K562 (cell line): ENCODE results near the gene BIRC5. TPM values are rescaled to one million over a fixed set of nuclear protein-coding genes. Genes with fewer than 3 reads are reported as not detected.

Experiments
- CHD1 ChIP-seq: fragments of 200-600 bp; sonication (generic); IDR thresholded peaks from one replicate; pipeline ENCODE4 v1.6.1; 2012; ENCODE audit warnings: mild to moderate bottlenecking, moderate library complexity, low read length, inconsistent platforms
- CHD2 ChIP-seq: IDR thresholded peaks from 2 replicates; pipeline ENCODE4 v1.6.1; 2011; ENCODE audit warnings: low read depth, low read length
- DDX20 ChIP-seq: fragments of 450-650 bp; IDR thresholded peaks from 2 replicates; pipeline ENCODE4 v1.6.1; 2016; ENCODE audit warnings: missing genetic modification characterization, low read depth, mild to moderate bottlenecking, missing compliant biosample characterization, moderate library complexity
- DIDO1 ChIP-seq: fragments of 450-650 bp; IDR thresholded peaks from 2 replicates; pipeline ENCODE4 v1.6.1; 2016; ENCODE audit warnings: low read depth, missing biosample characterization, missing genetic modification characterization
- DMBX1 ChIP-seq: fragments of 250-450 bp; sonication (Bioruptor Pico); IDR thresholded peaks from 2 replicates; pipeline ENCODE4 v1.8.0; 2022; ENCODE audit warnings: inconsistent platforms, mild to moderate bottlenecking, moderate library complexity, borderline replicate concordance
- ETS2 ChIP-seq: IDR thresholded peaks from 2 replicates; pipeline ENCODE4 v1.6.1; 2016; ENCODE audit warnings: borderline replicate concordance, missing genetic modification characterization, mild to moderate bottlenecking, moderate library complexity, missing compliant biosample characterization; ENCODE audit not compliant: poor library complexity, severe bottlenecking
- FOSL1 ChIP-seq: fragments of 200-800 bp; sonication (Bioruptor generic); conservative IDR thresholded peaks from 2 replicates; pipeline ENCODE4 v1.6.1; 2016; ENCODE audit warnings: missing genetic modification characterization, missing compliant biosample characterization
- HDAC8 ChIP-seq: fragments of 450-650 bp; IDR thresholded peaks from 2 replicates; pipeline ENCODE4 v1.6.1; 2016; ENCODE audit warnings: mild to moderate bottlenecking, missing genetic modification characterization, moderate library complexity, missing compliant biosample characterization
- HIVEP1 ChIP-seq: fragments of 250-450 bp; sonication (Bioruptor Pico); IDR thresholded peaks from 2 replicates; pipeline ENCODE4 v1.4.0; 2020; ENCODE audit warnings: mild to moderate bottlenecking
- HNRNPUL1 ChIP-seq: fragments of 200-400 bp; formaldehyde crosslinking; IDR thresholded peaks from 2 replicates; pipeline ENCODE4 v1.6.1; 2017; ENCODE audit warnings: low read length
- KDM4B ChIP-seq, 2 experiments: fragments of 450-650 bp in 1 of 2; sonication (generic) in 1 of 2; IDR thresholded peaks; 2 replicates each; pipeline ENCODE4 v1.6.1; 2016 to 2017; ENCODE audit warnings: borderline replicate concordance in 2 of 2, antibody characterized with exemption in 1 of 2, low read depth in 1 of 2, mild to moderate bottlenecking in 1 of 2
- KHSRP ChIP-seq: fragments of 450-650 bp; IDR thresholded peaks from 2 replicates; pipeline ENCODE4 v1.6.1; 2017
- NCOA6 ChIP-seq: fragments of 450-650 bp; IDR thresholded peaks from 2 replicates; pipeline ENCODE4 v1.6.1; 2017; ENCODE audit warnings: mild to moderate bottlenecking
- NR3C1 ChIP-seq: sonication (generic); formaldehyde crosslinking; IDR thresholded peaks from 2 replicates; pipeline ENCODE4 v1.8.1; 2022; ENCODE audit warnings: missing genetic modification reagents
- POU5F1 ChIP-seq: fragments of 150-350 bp; IDR thresholded peaks from 2 replicates; pipeline ENCODE4 v1.6.1; 2014; ENCODE audit warnings: borderline replicate concordance, low read length, low read depth, mild to moderate bottlenecking; ENCODE audit not compliant: partially characterized antibody
- PURB ChIP-seq: sonication (generic); formaldehyde crosslinking; IDR thresholded peaks from 2 replicates; pipeline ENCODE4 v1.9.0; 2021; ENCODE audit warnings: low read depth, mild to moderate bottlenecking, missing genetic modification reagents
- RNF2 ChIP-seq: sonication (generic); IDR thresholded peaks from 2 replicates; pipeline ENCODE4 v1.6.1; 2016
- ZNF124 ChIP-seq: sonication (generic); formaldehyde crosslinking; IDR thresholded peaks from 2 replicates; pipeline ENCODE4 v1.8.1; 2022; ENCODE audit warnings: missing genetic modification reagents
- ZNF263 ChIP-seq: sonication (generic); formaldehyde crosslinking; IDR thresholded peaks from 2 replicates; pipeline ENCODE4 v1.8.0; 2022; ENCODE audit warnings: mild to moderate bottlenecking, missing genetic modification reagents, borderline replicate concordance
- ZZZ3 ChIP-seq: fragments of 450-650 bp; IDR thresholded peaks from 2 replicates; pipeline ENCODE4 v1.6.1; 2016; ENCODE audit warnings: antibody characterized with exemption, mild to moderate bottlenecking, moderate library complexity
- polyA plus RNA-seq, 8 experiments: library from polyadenylated mRNA; depleted of rRNA in 4 of 8; stranded (reverse) in 5 of 8; unstranded in 3 of 8; fragments of >200 nt; fragmentation: Nextera tagmentation in 2 of 8; fragmentation: Illumina TruSeq in 1 of 8; extraction: Ambion mirVana in 2 of 8; extraction: Trizol in 1 of 8; gene quantifications; 2 replicates each; pipeline versions ENCODE4 v1.2.1 to v1.2.3, GENCODE V29; 2011 to 2014; ENCODE audit warnings: inconsistent platforms in 1 of 8, missing spikeins in 1 of 8
- total RNA-seq, 7 experiments: library from RNA; depleted of rRNA in 6 of 7; stranded (reverse); fragments of >200 nt in 6 of 7; fragmentation: Illumina TruSeq in 2 of 7; extraction: Trizol in 2 of 7; gene quantifications; 2 replicates each; pipeline versions ENCODE4 v1.2.1 to v1.2.3, GENCODE V29; 2011 to 2021; ENCODE audit warnings: low replicate concordance in 1 of 7
- TF ChIP-seq, protein P1 (sequence below), 2 experiments: fragments of 200-800 bp in 1 of 2; sonication (Bioruptor generic) in 1 of 2; sonication (generic) in 1 of 2; formaldehyde crosslinking in 1 of 2; IDR thresholded peaks in 1 of 2; conservative IDR thresholded peaks in 1 of 2; 2 replicates each; pipeline versions ENCODE4 v1.5.0 to v1.6.1; 2016 to 2020; ENCODE audit warnings: missing compliant biosample characterization in 1 of 2, missing genetic modification characterization in 1 of 2, missing genetic modification reagents in 1 of 2
- TF ChIP-seq, protein P2 (sequence below), 2 experiments: fragments of 450-650 bp in 1 of 2; IDR thresholded peaks; 2 replicates each; pipeline ENCODE4 v1.6.1; 2011 to 2017; ENCODE audit warnings: low read depth in 2 of 2, antibody characterized with exemption in 1 of 2, borderline replicate concordance in 1 of 2, low read length in 1 of 2, mild to moderate bottlenecking in 1 of 2, mixed read lengths in 1 of 2; ENCODE audit not compliant: control insufficient read depth in 1 of 2
- TF ChIP-seq, protein P3 (sequence below): sonication (generic); IDR thresholded peaks from 2 replicates; pipeline ENCODE4 v1.6.1; 2016

Gene BIRC5
- total and polyA plus RNA-seq, 9 of the 15 experiments (the other 6 are each of a cell fraction or from before 2014, with no cell fraction given): 64.4 to 140 (median 101) TPM

DNA sequence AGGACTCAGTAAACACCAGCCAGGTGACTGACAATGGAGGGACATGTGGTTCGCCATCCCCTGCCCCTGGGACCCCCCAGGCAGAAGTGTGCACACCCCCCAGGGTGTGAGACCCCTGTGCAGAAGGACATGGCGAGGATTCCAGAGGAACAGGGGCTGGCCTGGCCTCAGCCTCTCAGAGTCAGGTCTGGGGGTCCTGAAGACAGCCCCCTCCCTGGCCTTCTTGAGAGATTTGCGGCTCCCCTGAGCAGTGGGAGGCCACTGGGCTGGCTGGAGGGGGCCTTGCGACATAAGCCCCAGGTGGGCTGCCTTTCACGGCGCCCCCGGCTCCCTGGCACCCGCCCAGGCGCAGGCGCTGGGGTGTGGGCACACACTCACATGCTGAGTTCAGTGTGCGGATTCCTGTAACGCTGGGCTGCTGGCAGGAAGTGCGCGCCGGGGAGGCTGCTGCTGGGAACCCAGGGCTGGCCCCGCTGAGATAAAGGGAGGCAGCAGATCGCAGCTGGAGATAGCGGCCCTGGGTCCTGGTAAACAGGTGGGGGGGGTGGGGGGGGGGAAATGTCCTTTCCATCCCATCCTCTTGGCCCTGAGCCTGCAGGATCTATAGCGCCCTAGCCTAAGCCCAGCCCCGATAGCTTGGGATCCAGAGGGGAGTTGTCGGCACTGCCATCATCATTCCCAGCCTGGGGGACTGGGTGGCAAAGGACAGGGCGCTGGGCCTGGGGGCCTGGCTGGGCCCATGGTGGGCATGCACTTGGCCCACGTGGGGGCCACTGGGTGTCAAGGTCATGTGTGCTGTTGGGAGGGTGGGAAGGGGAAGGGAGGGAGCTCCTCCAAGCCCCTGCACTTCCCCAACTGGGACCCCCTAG, 44.5 kb downstream of the BIRC5 start (continued):
- TF ChIP-seq, protein P1, sequence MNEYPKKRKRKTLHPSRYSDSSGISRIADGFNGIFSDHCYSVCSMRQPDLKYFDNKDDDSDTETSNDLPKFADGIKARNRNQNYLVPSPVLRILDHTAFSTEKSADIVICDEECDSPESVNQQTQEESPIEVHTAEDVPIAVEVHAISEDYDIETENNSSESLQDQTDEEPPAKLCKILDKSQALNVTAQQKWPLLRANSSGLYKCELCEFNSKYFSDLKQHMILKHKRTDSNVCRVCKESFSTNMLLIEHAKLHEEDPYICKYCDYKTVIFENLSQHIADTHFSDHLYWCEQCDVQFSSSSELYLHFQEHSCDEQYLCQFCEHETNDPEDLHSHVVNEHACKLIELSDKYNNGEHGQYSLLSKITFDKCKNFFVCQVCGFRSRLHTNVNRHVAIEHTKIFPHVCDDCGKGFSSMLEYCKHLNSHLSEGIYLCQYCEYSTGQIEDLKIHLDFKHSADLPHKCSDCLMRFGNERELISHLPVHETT (CRISPR knock-in tag; conservative IDR thresholded peaks at IDR 0.05 in 1 of 2, IDR thresholded peaks at IDR 0.05 in 1 of 2): no peak
- TF ChIP-seq DMBX1 (peak; percentile 91), NR3C1 (no peak), DDX20 (tag) (no peak), ZNF263 (CRISPR knock-in tag) (no peak), ZZZ3 (no peak), HNRNPUL1 (no peak), DIDO1 (no peak), HIVEP1 (CRISPR knock-in tag) (peak; percentile 76), KHSRP (no peak), CHD2 (no peak), PURB (CRISPR knock-in tag) (no peak), NCOA6 (no peak), HDAC8 (no peak), ZNF124 (CRISPR knock-in tag) (no peak), POU5F1 (no peak), ETS2 (tag) (no peak), RNF2 (peak; percentile 90; the same call in 1 of the 2 replicates), KDM4B (IDR thresholded peaks at IDR 0.05; ENCODE audit: borderline replicate concordance in 2 of 2, low read depth in 1 of 2) (peak in 1 of 2 experiments; percentile 19; a peak in 1 of 4 replicates), CHD1 (no peak), FOSL1 (tag) (no peak; the same call in 1 of the 2 replicates)
- TF ChIP-seq, protein P2, sequence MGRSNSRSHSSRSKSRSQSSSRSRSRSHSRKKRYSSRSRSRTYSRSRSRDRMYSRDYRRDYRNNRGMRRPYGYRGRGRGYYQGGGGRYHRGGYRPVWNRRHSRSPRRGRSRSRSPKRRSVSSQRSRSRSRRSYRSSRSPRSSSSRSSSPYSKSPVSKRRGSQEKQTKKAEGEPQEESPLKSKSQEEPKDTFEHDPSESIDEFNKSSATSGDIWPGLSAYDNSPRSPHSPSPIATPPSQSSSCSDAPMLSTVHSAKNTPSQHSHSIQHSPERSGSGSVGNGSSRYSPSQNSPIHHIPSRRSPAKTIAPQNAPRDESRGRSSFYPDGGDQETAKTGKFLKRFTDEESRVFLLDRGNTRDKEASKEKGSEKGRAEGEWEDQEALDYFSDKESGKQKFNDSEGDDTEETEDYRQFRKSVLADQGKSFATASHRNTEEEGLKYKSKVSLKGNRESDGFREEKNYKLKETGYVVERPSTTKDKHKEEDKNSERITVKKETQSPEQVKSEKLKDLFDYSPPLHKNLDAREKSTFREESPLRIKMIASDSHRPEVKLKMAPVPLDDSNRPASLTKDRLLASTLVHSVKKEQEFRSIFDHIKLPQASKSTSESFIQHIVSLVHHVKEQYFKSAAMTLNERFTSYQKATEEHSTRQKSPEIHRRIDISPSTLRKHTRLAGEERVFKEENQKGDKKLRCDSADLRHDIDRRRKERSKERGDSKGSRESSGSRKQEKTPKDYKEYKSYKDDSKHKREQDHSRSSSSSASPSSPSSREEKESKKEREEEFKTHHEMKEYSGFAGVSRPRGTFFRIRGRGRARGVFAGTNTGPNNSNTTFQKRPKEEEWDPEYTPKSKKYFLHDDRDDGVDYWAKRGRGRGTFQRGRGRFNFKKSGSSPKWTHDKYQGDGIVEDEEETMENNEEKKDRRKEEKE (IDR thresholded peaks at IDR 0.05; ENCODE audit: borderline replicate concordance in 1 of 2, control insufficient read depth in 1 of 2, low read depth in 2 of 2, low read length in 1 of 2): no peak
- TF ChIP-seq, protein P3, sequence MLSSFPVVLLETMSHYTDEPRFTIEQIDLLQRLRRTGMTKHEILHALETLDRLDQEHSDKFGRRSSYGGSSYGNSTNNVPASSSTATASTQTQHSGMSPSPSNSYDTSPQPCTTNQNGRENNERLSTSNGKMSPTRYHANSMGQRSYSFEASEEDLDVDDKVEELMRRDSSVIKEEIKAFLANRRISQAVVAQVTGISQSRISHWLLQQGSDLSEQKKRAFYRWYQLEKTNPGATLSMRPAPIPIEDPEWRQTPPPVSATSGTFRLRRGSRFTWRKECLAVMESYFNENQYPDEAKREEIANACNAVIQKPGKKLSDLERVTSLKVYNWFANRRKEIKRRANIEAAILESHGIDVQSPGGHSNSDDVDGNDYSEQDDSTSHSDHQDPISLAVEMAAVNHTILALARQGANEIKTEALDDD: no peak
